NCI-H524 (cell line): ENCODE results near the gene GP9.

Source experiments
- DNase-seq, 2 experiments: peaks; one replicate each; lab custom pipeline; 2025; lab: John Stamatoyannopoulos, UW

The GP9 gene

GRCh38 chr3:129028866-129029265 is 31.7 kb upstream of the GP9 start:
- DNase-seq, result no peak

- no peak for DNase-seq
Observed at GRCh38 chr3:129030611-129031010, 30.0 kb upstream of the GP9 start.

- no peak for DNase-seq
Observed at GRCh38 chr3:129031476-129032215, 28.9 kb upstream of the GP9 start.

DNA sequence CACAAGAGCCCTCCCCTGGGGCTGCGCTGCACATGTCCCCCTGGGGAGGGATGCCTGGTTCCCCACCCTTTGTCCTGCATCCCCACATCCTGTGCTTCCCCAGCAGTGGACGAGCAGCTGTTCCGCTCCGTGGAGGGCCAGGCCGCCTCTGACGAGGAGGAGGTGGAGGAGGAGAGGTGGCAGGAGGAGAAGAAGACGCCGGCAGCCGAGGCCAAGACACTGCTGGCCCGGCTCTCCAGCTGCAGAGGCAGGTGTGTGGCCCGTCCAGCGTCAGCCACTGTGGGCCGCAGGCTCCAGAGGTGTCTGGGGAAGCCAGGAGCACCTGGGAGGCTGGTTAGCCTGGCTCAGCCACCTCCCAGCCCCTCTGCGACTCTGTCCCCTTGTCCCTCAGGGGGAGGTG is 27.9 kb upstream of the GP9 start:
- DNase-seq, result no peak

DNA sequence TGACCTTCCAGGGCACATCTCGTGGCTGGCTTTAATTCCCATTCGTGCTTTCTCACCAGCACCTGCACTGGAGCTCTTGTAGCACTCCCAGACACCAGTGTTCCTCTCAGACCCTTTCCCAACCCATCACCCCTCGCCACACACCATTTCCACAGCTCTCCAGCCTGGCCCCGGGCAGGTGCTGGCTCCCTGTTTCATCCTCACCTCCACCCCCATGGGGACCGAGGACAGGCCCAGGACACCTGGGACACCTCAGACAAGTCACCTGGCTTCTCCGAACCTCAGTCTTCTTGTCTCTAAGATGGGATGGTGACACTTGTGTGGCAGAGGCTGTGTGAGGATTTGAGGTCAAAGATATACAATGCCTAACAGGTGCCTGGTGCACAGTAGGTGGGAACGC is 27.4 kb upstream of the GP9 start:
- DNase-seq, result no peak

- no peak for DNase-seq
Observed at GRCh38 chr3:129033633-129034321, 26.8 kb upstream of the GP9 start.

GRCh38 chr3:129034642-129035041 is 25.9 kb upstream of the GP9 start:
- DNase-seq, result no peak

DNA sequence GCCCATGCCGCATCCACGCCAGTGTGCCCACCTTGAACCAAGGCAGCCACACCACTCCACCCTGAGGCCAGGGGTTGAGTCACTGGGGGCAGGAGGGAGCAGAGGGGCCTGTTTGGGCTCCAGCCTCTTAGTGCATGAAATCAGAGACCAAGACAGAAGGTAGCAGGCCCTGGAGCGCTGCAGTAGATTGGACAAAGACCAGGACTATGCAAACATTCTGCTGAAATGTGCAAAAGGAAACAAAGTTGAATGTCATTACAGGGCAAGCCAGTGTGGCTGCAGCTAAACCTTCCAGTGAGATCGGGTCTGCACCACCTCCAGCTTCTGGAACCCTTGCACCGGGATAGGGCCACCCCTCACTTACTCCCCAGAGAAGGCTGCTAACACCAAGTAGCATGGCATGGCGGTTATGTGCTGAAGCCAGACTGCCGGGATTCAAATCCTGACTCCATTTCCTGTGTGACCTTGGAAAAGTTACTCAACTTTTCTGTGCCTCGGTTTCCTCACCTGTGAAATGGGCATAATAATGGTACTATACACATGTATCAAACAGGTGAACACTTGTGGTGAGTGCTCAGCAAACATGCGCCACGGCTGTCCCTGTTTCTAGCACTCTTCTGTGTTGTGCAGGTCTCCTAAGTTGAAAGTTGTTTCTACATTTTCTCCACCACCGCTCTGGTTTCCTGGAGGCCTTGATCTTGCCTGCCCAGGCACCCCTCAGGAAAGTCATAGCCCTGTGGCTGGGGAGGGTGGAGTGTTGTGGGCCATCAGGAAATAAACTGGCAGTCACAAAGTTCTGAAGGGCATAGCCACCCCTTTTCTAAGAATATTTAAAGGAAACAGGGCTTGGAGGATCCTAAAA is 25.0 kb upstream of the GP9 start:
- no peak for DNase-seq

DNA sequence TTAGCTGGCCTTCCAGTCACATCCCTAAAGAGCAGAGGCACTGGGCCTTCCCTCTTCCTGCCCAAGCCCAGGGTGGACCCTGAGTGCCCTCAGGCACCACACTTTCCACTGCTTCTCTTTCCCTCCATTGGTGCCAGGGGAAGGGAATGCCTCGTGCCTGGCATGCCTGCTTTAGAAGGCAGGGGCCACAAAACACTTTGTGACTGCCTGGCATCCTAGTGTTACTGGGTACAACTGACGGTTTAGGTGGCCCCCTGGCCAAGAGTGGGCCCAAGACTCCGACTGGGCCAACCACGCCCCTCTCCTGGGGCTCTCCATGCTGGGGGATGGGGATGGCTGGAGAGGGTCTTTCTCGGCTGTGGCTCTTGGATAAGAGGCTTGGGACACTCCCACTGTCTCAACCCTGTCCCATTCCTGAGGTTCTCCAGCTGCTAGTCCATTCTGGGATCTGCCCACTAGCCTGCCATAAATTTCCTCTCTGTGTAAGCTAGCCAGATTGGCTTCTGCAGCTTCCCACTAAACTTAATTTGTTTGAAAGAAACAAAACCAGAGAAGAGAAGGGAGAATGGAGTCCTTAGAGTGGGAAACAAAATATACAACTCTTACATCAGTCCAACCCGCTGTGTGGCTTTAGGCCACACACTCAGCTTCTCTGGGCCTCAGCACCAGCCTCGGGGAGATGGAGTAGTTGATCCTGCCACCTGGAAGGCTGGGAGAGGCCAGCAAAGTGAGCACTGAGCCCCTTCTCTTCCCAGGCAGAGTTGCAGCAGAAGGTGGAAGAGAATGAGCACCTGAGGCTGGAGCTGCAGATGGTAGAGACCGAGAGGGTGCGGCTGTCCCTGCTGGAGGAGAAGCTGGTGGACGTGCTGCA is 24.1 kb upstream of the GP9 start:
- no peak for DNase-seq

DNA sequence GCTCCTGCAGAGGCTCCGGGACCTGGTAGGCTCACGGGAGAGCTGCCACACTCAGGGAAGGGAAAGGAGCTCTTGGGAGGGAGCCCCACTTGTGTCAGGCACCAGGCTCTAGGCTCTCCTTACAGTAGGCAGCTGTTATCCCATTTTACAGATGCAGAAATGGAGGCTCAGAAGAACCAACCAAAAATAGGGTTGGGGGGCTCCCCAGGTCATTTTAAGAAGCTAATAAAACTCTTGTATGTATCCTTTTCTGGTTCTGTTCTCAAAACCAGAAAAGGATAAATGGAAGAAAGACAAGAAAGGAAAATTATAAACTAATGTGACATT is 23.5 kb upstream of the GP9 start:
- DNase-seq, result no peak

- DNase-seq, result no peak
Observed at GRCh38 chr3:129038121-129038855, 22.3 kb upstream of the GP9 start.

GRCh38 chr3:129039271-129040038 is 21.1 kb upstream of the GP9 start:
- peak; percentile 73 to 96 for DNase-seq

DNA sequence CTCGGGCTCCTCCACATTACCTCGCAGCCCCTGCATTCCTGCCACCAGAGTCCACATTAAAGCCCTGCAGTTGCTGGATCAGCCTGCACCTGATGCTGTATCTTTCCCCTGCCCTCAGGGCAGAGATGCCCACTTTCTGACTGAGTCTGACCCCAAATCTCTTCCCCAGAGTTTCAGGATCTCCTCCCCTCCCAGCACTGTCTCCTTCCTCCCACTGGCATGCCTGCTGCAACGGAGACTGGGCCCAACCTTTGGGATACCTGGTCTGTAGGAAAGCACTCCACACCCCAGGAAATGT is 20.6 kb upstream of the GP9 start:
- DNase-seq, result no peak

DNA sequence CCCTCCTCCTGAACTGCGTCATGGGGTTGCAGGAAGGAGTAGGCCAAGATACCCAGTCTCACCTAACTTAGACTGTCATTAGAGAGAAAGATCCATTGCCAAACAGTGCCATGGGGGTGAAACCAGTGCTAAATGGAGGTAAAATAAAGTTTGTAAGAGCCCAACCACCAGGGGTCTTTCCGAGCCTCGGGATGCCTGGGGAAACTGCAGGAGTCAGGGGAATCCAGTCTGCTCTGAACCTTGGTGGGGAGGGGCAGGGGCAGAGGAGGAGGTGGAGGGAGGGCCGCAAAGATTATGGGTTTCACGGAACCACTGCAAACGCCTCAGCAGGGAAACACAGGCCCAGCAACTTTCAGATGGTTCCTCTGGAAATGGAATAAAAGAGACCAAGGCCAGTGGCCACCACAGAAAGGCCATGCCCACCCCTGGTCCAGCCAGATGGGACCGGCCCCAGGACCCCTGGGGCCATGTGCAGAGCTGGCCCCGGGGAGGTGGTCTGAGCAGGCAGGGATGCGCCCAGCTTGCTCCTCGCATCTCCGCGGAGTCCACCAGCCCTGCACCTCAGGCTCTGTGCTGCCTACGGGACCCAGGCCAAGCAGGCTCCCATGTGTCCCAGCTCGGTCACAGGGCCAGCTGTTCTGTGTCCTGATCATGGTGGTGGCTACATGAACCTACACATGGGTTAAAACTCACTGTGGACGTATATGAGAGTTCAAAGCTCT is 19.8 kb upstream of the GP9 start:
- no peak for DNase-seq

DNA sequence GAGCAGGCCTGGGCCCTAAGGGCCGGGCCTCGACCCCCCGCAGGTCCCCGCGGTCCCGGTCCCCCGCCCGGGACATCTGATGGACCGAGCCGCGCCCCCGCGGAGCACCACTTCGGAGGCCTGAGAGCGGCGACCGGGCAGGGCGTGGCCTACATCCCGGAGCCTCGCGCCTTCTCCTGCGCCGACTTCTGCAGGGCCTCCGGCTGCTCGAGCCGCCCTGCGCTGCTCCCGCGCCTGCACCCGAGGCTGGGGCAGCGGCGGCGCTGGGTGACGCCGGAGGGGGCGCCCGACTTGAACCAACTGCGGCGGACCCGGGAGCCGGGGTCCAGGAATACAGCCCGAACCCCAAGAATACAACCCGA is 14.9 kb upstream of the GP9 start:
- DNase-seq, result no peak

DNA sequence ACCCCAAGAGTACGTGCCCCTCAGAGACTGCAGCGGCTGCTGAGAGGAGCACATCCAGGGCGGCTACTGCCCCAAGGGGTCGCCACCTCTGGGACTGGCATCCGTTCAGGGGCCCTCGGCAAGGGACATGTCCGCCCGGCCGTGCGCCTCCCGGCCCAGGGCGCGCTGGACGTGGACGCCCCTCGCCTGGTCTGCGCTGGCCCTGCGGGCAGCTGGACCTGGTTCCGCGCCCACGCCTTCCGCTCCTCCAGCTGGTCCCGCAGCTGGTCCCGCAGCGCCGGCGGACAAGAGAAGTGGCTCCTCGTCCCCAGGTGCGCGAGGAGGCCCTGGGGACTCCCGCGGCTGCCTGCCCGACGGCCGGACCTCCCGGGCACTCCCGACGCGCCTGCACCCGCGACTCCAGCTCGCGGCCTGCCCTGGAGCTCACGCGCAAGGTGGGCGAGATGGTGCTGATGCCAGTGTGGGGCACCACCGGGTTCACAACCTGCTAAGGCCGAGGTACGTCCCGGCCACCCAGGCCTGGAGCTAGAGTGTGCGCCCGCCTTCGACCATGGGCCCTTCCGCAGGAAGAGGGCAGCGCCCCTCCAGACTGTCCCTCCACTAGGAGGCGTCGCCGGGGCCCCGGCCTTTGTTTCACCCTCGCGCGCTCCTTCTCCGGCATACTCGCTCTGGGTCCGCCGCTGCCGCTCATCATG is 14.4 kb upstream of the GP9 start:
- DNase-seq, result no peak

- DNase-seq, result no peak
Observed at GRCh38 chr3:129046732-129047552, 13.6 kb upstream of the GP9 start.

DNA sequence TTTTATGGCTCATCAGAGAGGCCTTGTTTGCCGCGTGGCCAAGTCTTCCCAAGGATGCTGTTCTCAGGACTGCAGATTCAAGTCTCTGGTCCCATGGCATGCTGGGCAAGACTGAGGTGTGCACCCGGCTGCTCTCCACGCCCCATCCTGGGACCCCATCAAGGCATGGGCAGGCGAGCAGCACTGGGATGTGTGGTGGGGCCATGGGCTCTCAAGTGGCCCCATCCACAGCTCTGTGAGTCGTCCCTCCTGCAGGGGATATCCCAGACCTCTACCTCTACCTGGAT is 13.1 kb upstream of the GP9 start:
- DNase-seq, result no peak
